Measurements from ENCODE around the gene MAL.

Gene MAL

DNA sequence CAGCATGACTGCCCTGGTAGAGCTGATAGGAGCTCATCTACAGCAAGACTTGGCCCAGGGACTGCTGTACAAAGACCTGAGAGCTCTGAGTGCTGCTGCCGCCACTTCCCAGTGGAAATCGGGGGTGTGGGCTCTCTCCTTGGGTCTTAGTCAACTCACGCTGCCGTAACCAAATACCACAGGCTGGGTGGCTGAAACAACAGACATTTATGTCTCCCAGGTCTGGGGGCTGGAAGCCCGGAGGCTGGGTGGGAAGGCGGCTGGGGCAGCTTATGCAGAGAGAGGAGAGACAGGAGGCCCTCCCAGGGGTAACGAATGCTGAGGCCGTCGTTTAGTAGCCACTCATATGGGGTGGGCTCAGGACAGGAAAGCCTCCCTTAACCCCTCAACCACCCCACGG lies 15.4 kb upstream of the MAL start:
- H3K27ac ChIP-seq, result no peak overlapping the region
- TF ChIP-seq, protein P1, sequence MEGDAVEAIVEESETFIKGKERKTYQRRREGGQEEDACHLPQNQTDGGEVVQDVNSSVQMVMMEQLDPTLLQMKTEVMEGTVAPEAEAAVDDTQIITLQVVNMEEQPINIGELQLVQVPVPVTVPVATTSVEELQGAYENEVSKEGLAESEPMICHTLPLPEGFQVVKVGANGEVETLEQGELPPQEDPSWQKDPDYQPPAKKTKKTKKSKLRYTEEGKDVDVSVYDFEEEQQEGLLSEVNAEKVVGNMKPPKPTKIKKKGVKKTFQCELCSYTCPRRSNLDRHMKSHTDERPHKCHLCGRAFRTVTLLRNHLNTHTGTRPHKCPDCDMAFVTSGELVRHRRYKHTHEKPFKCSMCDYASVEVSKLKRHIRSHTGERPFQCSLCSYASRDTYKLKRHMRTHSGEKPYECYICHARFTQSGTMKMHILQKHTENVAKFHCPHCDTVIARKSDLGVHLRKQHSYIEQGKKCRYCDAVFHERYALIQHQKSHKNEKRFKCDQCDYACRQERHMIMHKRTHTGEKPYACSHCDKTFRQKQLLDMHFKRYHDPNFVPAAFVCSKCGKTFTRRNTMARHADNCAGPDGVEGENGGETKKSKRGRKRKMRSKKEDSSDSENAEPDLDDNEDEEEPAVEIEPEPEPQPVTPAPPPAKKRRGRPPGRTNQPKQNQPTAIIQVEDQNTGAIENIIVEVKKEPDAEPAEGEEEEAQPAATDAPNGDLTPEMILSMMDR (conservative IDR thresholded peaks at IDR 0.05), result no peak
- no peak for TF ChIP-seq ZFX (IDR thresholded peaks at IDR 0.05)

- TF ChIP-seq ZFX (IDR thresholded peaks at IDR 0.05), result no peak
- TF ChIP-seq, protein P1 (conservative IDR thresholded peaks at IDR 0.05), result no peak
- H3K27ac ChIP-seq, result no peak overlapping the region
Observed at GRCh38 chr2:95010718-95011117, 14.8 kb upstream of the MAL start.

DNA sequence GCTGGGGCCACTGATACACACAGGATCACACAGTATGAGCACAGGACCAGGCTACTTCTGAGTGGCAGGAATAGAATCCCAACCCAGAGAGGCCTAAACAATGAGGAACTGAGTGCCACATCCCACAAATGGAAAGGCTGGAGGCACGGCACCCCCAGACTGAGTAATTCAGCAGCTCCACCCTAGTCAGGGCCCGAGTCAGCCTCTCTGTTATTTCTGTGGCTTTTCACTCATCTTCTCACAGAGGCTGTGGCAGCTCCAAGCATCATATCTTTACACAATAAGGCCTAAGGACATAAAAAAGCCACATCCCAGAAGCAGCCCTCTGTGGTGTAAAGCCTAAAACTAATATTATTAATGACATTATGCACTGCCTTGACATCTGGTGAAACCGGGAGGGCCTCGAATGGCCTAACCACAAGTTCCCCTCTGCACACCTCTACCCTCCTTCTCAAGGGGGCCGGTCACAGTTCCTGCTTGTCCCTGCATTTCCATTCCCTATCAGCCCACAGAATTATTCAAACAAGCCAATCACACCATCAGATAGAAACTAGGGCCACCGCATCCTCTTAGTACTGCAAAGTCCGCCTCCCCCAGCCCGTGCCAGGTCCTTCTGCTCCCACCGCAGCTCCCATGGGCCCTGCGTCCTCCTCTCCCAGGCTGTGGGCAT lies 12.5 kb upstream of the MAL start:
- TF ChIP-seq, protein P1 (conservative IDR thresholded peaks at IDR 0.05), result no peak
- no peak for TF ChIP-seq ZFX (IDR thresholded peaks at IDR 0.05)
- H3K27ac ChIP-seq, result no peak overlapping the region

- no peak overlapping the region for H3K27ac ChIP-seq
- TF ChIP-seq ZFX (IDR thresholded peaks at IDR 0.05), result no peak
- TF ChIP-seq, protein P1 (conservative IDR thresholded peaks at IDR 0.05), result no peak
Observed at GRCh38 chr2:95013726-95014125, 11.8 kb upstream of the MAL start.

DNA sequence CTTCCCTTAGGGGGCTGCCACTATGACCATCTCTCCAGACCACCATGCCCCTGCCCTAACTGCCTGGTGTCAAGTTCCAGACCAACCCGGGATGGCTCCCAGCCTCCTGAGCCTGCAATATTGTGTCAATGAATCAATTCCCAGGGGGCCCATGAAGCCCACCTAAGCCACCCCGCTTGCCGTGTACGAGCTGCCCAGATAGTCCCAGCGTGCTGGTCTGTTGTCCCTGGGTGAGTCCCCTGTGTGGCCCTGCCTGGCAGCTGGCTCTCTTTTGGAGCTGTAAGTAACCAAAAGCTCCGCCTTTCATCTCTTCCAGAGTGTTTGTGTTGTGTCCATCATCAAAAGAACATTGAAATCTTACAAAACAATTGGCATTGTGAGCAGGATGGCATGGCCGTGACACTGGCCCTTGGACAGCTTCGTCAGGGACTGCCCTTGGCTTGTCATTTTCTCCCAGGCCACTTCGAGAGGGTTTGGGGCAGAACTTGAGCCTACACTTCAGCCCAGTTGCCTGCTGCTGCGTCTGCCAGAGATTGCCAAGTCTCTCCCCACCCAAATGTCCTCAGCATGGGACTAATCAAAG lies 11.3 kb upstream of the MAL start:
- TF ChIP-seq, protein P1 (conservative IDR thresholded peaks at IDR 0.05), result no peak
- TF ChIP-seq ZFX (IDR thresholded peaks at IDR 0.05), result no peak
- H3K27ac ChIP-seq, result no peak overlapping the region

- no peak overlapping the region for H3K27ac ChIP-seq
- no peak for TF ChIP-seq ZFX (IDR thresholded peaks at IDR 0.05)
- TF ChIP-seq, protein P1 (conservative IDR thresholded peaks at IDR 0.05), result no peak
Observed at GRCh38 chr2:95015261-95015912, 10.1 kb upstream of the MAL start.

DNA sequence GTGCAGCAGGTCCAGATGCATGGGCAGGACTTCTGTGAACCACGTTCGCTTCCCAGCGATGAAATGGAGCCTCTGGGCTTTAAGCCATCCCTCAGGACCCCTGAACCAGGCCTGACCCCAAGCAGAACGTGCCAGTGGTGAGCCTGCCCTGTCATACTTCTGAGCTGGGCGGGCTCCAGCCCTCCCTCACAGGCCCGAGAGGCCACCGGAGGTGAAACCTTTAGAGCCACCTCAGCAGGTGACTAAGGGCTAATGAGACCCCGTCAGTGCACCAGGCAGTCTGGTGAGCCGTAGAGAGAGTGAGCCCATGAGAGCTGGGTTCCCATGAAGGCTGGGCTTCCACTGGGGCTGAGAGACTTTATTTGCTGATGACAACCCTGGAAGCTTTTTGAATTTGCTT lies 8.9 kb upstream of the MAL start:
- TF ChIP-seq ZFX (IDR thresholded peaks at IDR 0.05), result no peak
- TF ChIP-seq, protein P1 (conservative IDR thresholded peaks at IDR 0.05), result no peak
- no peak overlapping the region for H3K27ac ChIP-seq

Data from C4-2B (cell line).